Activated naive CD8-positive, alpha-beta T cell treated with anti-CD3 and anti-CD28 coated beads for 36 hours (primary cell): ENCODE measurements around the gene NXPH3. TPM values are rescaled to one million over a fixed set of nuclear protein-coding genes. Genes with fewer than 3 reads are reported as not detected.
A peak's percentile ranks its signal among the peaks of the same experiment; 100 is the strongest.

ENCODE experiments used
- DNase-seq: peaks from one replicate; pipeline ENCODE4 v3.0.0; 2021
- H3K27ac Mint-ChIP-seq: one replicate; pipeline ENCODE4 v1.8.0; 2022; ENCODE audit warnings: mild to moderate bottlenecking, moderate library complexity, mixed read lengths
- H3K27me3 Mint-ChIP-seq: one replicate; pipeline ENCODE4 v1.8.0; 2022; ENCODE audit warnings: mild to moderate bottlenecking, mixed read lengths
- H3K36me3 Mint-ChIP-seq: one replicate; pipeline ENCODE4 v1.8.0; 2021; ENCODE audit warnings: mild to moderate bottlenecking, mixed read lengths
- H3K4me1 Mint-ChIP-seq: one replicate; pipeline ENCODE4 v1.8.0; 2021; ENCODE audit warnings: mixed read lengths
- H3K4me3 Mint-ChIP-seq: one replicate; pipeline ENCODE4 v1.8.0; 2022; ENCODE audit warnings: mild to moderate bottlenecking, moderate library complexity, mixed read lengths
- H3K9me3 Mint-ChIP-seq: one replicate; pipeline ENCODE4 v1.8.0; 2022; ENCODE audit warnings: mixed read lengths
- total RNA-seq, 2 experiments: library from RNA; stranded (reverse); gene quantifications; one replicate each; pipeline ENCODE4 v1.2.3, GENCODE V29; 2021

NXPH3 gene
- total RNA-seq, 2 experiments from 2014 or later, result 0.10 to 0.18 TPM

DNA sequence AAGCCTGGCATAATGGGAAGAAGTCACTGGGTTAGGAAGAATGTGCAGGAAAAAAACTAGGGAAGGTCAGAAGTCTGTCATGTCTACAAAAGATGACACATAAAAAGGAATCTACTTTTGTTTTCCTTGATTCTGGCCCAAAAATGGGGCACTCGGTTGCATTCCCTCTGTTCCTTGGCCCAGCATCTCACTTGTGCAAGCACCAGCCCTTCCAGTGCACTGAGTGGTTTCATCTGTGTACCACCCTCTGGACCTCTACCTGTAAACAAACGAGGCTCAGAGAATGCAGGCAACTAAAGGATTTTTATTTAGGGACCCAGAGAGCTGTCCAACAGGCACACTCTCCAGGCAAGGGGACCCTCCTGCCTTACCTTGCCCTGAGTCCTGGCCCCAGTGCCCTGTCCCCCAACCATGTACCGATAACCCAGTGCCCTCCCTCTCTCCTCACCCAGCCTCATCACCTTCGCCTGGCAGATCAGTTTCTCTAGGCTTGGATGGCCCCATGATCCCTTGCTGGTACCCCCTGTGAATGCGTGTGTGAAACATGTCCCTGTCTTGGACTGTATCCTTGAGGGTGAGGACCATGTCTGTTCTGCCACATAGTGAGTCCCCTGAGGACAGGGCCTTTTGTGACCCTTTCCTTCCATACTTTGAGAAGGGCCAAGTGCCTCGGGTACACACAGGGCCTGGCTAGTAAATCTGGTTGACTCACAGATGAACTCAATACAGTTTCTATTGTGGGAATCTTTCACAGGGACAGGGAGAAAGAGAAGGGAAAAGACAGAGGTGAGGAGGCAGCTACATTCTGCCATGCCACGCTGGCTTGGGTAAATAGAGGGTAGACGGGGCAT lies 13.3 kb downstream of the NXPH3 start:
- no peak for DNase-seq
- H3K4me3 Mint-ChIP-seq, result no peak overlapping the region
- no peaks in the 10 kb centered on the region for H3K4me1 Mint-ChIP-seq
- no peak overlapping the region for H3K27ac Mint-ChIP-seq
- H3K9me3 Mint-ChIP-seq, result no peaks in the 10 kb centered on the region
- peaks cover 7% of the 10 kb centered on the region for H3K36me3 Mint-ChIP-seq
- H3K27me3 Mint-ChIP-seq, result no peaks in the 10 kb centered on the region

DNA sequence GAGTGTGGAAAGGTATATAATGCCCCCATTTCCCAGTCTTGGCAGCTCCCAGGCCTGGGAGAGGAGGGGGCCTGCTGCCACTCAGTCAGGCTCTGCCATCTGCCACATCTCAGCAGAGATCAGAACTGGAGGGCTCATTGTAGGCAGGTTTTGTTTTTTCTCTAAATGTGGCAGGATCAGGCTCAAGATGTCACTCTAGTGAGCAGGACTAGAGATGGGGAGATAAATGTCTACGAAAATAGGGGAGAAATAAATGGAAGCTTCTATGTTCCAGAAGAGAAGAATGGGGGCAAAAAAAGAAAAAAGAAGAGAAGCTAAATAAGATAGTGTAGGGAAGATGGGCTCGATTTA lies 13.9 kb downstream of the NXPH3 start:
- Mint-ChIP-seq H3K27ac (no peak overlapping the region), H3K4me3 (no peak overlapping the region), H3K27me3 (no peaks in the 10 kb centered on the region), H3K36me3 (peaks cover 7% of the 10 kb centered on the region), H3K4me1 (no peaks in the 10 kb centered on the region), H3K9me3 (no peaks in the 10 kb centered on the region)
- no peak for DNase-seq

GRCh38 chr17:49590874-49591273 lies 15.2 kb downstream of the NXPH3 start:
- H3K9me3 Mint-ChIP-seq, result no peaks in the 10 kb centered on the region
- DNase-seq, result no peak
- H3K4me1 Mint-ChIP-seq, result no peaks in the 10 kb centered on the region
- H3K4me3 Mint-ChIP-seq, result no peak overlapping the region
- peaks cover 7% of the 10 kb centered on the region for H3K36me3 Mint-ChIP-seq
- no peaks in the 10 kb centered on the region for H3K27me3 Mint-ChIP-seq
- no peak overlapping the region for H3K27ac Mint-ChIP-seq

DNA sequence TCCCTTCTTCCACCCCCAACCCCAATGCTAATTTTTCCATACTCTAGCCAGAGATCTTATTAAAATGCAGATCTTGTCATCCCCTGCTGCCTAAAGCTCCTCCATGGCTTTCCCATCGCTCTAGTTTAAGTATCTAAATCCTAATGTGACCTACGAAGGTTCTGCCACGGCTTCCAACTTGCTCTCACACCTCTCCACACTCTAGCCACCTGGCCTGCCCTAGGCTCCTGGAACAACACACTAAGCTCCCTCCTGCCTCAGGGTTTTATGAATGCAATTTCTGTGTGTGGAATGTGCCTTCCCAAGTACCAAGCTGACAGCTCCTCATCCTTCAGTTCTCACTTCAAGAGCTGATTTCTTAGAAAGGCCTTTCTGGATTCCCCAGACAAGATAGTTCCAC lies 16.6 kb downstream of the NXPH3 start:
- no peak overlapping the region for H3K4me3 Mint-ChIP-seq
- DNase-seq, result no peak
- H3K4me1 Mint-ChIP-seq, result no peaks in the 10 kb centered on the region
- H3K9me3 Mint-ChIP-seq, result no peaks in the 10 kb centered on the region
- no peaks in the 10 kb centered on the region for H3K27me3 Mint-ChIP-seq
- peaks cover 7% of the 10 kb centered on the region for H3K36me3 Mint-ChIP-seq
- H3K27ac Mint-ChIP-seq, result no peak overlapping the region

DNA sequence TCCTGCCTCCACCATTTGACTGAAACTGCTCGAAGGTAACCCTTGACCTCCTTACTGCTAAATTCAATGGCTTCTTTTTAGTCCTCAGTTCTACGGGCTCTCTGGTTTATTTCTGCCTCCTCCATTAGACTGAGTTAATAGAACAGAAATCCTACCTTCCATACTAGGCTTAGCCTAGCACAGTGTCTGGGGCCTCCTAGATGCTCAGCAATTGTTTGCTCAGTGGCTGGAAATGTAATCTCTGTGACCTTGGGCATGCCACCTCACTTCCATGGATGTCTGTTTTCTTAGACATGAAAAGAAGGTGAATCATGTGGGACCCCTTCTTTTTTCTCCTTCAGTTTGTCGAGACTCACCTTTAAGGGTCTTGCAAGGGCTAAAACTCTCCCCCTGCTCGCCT lies 19.7 kb downstream of the NXPH3 start:
- H3K27me3 Mint-ChIP-seq, result no peaks in the 10 kb centered on the region
- H3K36me3 Mint-ChIP-seq, result peaks cover 14% of the 10 kb centered on the region

GRCh38 chr17:49595980-49596379 lies 20.3 kb downstream of the NXPH3 start:
- no peak for DNase-seq
- Mint-ChIP-seq H3K4me1 (no peaks in the 10 kb centered on the region), H3K36me3 (peaks cover 11% of the 10 kb centered on the region), H3K27ac (no peak overlapping the region), H3K4me3 (no peak overlapping the region), H3K27me3 (no peaks in the 10 kb centered on the region), H3K9me3 (no peaks in the 10 kb centered on the region)

More for the DNA sequence above, 19.7 kb downstream of the NXPH3 start:
- Mint-ChIP-seq H3K4me3 (no peak overlapping the region), H3K27ac (no peak overlapping the region), H3K4me1 (no peaks in the 10 kb centered on the region), H3K9me3 (no peaks in the 10 kb centered on the region)
- DNase-seq, result no peak

- Mint-ChIP-seq H3K36me3 (peaks cover 7% of the 10 kb centered on the region), H3K9me3 (no peaks in the 10 kb centered on the region), H3K27me3 (no peaks in the 10 kb centered on the region), H3K4me3 (no peak overlapping the region), H3K27ac (no peak overlapping the region), H3K4me1 (no peaks in the 10 kb centered on the region)
- DNase-seq, result no peak
Measured at GRCh38 chr17:49596613-49597244, 21.1 kb downstream of the NXPH3 start.

DNA sequence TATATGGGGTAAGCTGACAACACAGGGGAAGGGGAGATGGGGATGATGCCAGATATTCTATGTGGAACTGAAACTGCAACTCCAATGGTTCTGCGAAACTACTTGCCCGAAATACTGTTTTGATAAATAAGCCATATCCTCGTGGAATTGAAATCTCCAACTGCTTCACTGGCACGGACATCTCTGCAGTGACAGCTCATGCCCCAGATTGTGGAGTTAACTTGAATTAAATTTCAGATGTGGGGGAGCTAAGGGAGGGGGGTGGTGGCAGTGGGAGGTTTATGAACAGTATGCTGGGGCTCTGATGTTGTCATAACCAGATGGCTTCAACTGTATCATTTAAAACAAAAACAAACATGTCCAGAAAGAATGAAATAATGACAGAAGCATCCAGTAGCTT lies 21.8 kb downstream of the NXPH3 start:
- Mint-ChIP-seq H3K27me3 (no peaks in the 10 kb centered on the region), H3K9me3 (no peaks in the 10 kb centered on the region), H3K4me1 (no peaks in the 10 kb centered on the region), H3K36me3 (peaks cover 8% of the 10 kb centered on the region), H3K4me3 (no peak overlapping the region), H3K27ac (no peak overlapping the region)
- DNase-seq, result no peak

GRCh38 chr17:49597928-49598655 lies 22.4 kb downstream of the NXPH3 start:
- no peak overlapping the region for H3K4me3 Mint-ChIP-seq
- DNase-seq, result no peak
- no peaks in the 10 kb centered on the region for H3K27me3 Mint-ChIP-seq
- H3K27ac Mint-ChIP-seq, result no peak overlapping the region
- no peaks in the 10 kb centered on the region for H3K9me3 Mint-ChIP-seq
- H3K4me1 Mint-ChIP-seq, result no peaks in the 10 kb centered on the region
- H3K36me3 Mint-ChIP-seq, result peaks cover 14% of the 10 kb centered on the region

DNA sequence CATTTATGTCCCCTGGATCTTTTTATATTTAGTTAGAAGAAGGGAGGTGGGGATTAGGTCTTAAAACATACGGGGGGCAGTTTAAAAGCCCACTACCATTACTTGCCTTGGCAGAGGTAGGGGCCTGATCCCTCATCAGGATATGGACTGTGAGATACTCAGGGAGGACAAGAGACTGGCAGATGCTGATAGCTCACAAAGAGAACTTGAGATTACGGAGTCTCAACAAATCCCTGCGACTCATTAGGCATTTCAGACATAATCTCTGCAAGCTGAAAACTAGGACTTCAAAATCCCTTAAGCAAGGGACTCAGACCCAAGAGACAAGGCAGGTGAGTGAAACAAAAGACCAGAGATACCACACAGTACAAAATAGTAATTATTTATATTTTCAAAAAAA lies 23.2 kb downstream of the NXPH3 start:
- no peaks in the 10 kb centered on the region for H3K27me3 Mint-ChIP-seq
- no peak overlapping the region for H3K27ac Mint-ChIP-seq
- H3K36me3 Mint-ChIP-seq, result peaks cover 14% of the 10 kb centered on the region
- H3K4me3 Mint-ChIP-seq, result no peak overlapping the region
- H3K9me3 Mint-ChIP-seq, result no peaks in the 10 kb centered on the region
- H3K4me1 Mint-ChIP-seq, result no peaks in the 10 kb centered on the region
- no peak for DNase-seq

DNA sequence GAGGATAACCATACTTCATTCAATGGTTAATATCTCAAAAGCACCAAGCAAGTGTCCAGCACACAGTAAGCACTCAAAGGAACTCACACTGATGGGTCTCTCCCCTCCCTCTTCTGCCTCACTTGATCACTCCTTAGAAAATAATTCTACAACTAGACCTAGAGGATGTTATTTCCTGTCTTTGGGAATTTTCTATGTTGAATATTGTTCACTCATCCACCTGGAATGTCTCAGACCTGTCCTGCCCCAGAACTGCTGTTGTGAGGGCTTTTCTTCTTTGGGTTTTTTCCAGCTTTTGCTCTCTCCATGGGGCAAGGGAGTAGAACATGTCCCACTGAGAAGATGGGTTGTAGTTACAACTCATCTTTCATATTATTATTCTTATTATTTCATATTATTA lies 25.3 kb downstream of the NXPH3 start:
- no peak for DNase-seq
- H3K9me3 Mint-ChIP-seq, result no peaks in the 10 kb centered on the region
- no peaks in the 10 kb centered on the region for H3K27me3 Mint-ChIP-seq
- H3K4me1 Mint-ChIP-seq, result no peaks in the 10 kb centered on the region
- peaks cover 14% of the 10 kb centered on the region for H3K36me3 Mint-ChIP-seq
- peak overlapping the region; percentile 50 for H3K27ac Mint-ChIP-seq
- H3K4me3 Mint-ChIP-seq, result no peak overlapping the region

GRCh38 chr17:49602783-49603182 lies 27.1 kb downstream of the NXPH3 start:
- H3K9me3 Mint-ChIP-seq, result no peaks in the 10 kb centered on the region
- H3K4me1 Mint-ChIP-seq, result no peaks in the 10 kb centered on the region
- DNase-seq, result no peak
- H3K27me3 Mint-ChIP-seq, result no peaks in the 10 kb centered on the region
- H3K4me3 Mint-ChIP-seq, result no peak overlapping the region
- peak overlapping the region; percentile 3 for H3K27ac Mint-ChIP-seq
- H3K36me3 Mint-ChIP-seq, result peaks cover 14% of the 10 kb centered on the region

- H3K27me3 Mint-ChIP-seq, result no peaks in the 10 kb centered on the region
- DNase-seq, result no peak
- peaks cover 12% of the 10 kb centered on the region for H3K36me3 Mint-ChIP-seq
- no peak overlapping the region for H3K4me3 Mint-ChIP-seq
- no peak overlapping the region for H3K27ac Mint-ChIP-seq
- no peaks in the 10 kb centered on the region for H3K4me1 Mint-ChIP-seq
- no peaks in the 10 kb centered on the region for H3K9me3 Mint-ChIP-seq
Measured at GRCh38 chr17:49603238-49603637, 27.6 kb downstream of the NXPH3 start.

- no peaks in the 10 kb centered on the region for H3K4me1 Mint-ChIP-seq
- no peak overlapping the region for H3K27ac Mint-ChIP-seq
- H3K9me3 Mint-ChIP-seq, result no peaks in the 10 kb centered on the region
- no peak for DNase-seq
- H3K4me3 Mint-ChIP-seq, result no peak overlapping the region
- peaks cover 11% of the 10 kb centered on the region for H3K36me3 Mint-ChIP-seq
- H3K27me3 Mint-ChIP-seq, result no peaks in the 10 kb centered on the region
Measured at GRCh38 chr17:49603720-49604119, 28.0 kb downstream of the NXPH3 start.

DNA sequence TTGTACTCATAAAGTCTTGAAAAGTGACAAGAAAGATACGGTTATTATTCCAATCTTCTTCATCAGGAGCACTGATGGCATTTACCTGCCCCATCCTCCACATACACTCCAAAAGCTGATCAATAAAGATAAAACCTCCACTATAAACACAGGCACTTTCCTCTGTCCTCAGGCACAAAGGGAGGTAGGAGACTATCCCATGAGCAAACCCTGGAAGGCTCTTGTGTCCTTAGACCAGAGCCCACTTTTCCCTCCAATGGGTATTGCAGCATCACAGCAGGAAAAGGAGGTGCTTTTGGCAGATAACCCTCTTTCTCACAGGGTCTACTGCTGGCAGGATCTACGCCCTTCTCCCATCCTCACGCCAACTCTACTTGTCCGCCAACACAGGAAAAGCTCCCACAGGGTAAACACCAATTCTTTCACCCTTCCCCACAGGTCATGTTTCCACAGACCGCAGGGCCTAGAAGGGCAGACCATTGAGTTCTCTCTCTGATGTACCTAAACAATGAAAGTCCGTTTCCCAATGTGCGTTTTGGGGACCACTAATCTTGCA lies 28.7 kb downstream of the NXPH3 start:
- no peak overlapping the region for H3K4me3 Mint-ChIP-seq
- H3K36me3 Mint-ChIP-seq, result peaks cover 11% of the 10 kb centered on the region
- no peaks in the 10 kb centered on the region for H3K9me3 Mint-ChIP-seq

More for the DNA sequence above, 28.7 kb downstream of the NXPH3 start:
- Mint-ChIP-seq H3K4me1 (no peaks in the 10 kb centered on the region), H3K27ac (no peak overlapping the region), H3K27me3 (no peaks in the 10 kb centered on the region)
- no peak for DNase-seq
